Right ventricle myocardium inferior (tissue), 1 donor: ENCODE results near the gene SCP2. TPM values are rescaled to one million over a fixed set of nuclear protein-coding genes. Genes with fewer than 3 reads are reported as not detected.
A peak's percentile ranks its signal among the peaks of the same experiment; 100 is the strongest.

Experiments used
- ATAC-seq: fragments of 200-7000 bp; cut with Tn5 transposase; one replicate; pipeline ENCODE4 v1.9.1; 2020; ENCODE audit warnings: mild to moderate bottlenecking, moderate library complexity
- DNase-seq: peaks from one replicate; pipeline ENCODE4 v3.0.0; 2021; ENCODE audit errors: missing footprints
- intact Hi-C: fragments of 100-400 bp; cut with DNase I; formaldehyde crosslinking; loops from one replicate; pipeline ENCODE4 v1.11.0; 2022
- total RNA-seq: library from RNA; stranded (reverse); fragmentation: NEBNext Ultra II Directional; extraction: Animal tissue kit (Norgen Biotek cat#: 25700); gene quantifications from one replicate; pipeline ENCODE4 v1.2.1, GENCODE V29; 2021
- donor health status: DM: no; HTN: yes; CAD: no; lungs with severe emphysema.

Gene SCP2
- total RNA-seq, 1 donor from 2014 or later, result 132 TPM

GRCh38 chr1:52915211-52915854 lies 11.7 kb upstream of the SCP2 start:
- intact Hi-C loops, result no loop called here
- ATAC-seq, result peak; percentile 26
- no peak for DNase-seq

GRCh38 chr1:52915855-52916220 lies 11.2 kb upstream of the SCP2 start:
- ATAC-seq, result no peak
- DNase-seq, result no peak
- intact Hi-C loops, result no loop called here

GRCh38 chr1:52916241-52916975 lies 10.7 kb upstream of the SCP2 start:
- peak; percentile 69 for ATAC-seq
- no peak for DNase-seq

GRCh38 chr1:52917156-52917555 lies 9.9 kb upstream of the SCP2 start:
- intact Hi-C loops, result no loop called here
- DNase-seq (no peak), ATAC-seq (peak; percentile 28)

More at GRCh38 chr1:52916241-52916975, 10.7 kb upstream of the SCP2 start:
- intact Hi-C loops, result no loop called here

- DNase-seq (no peak), ATAC-seq (no peak)
- intact Hi-C loops, result no loop called here
These were observed 9.5 kb upstream of the SCP2 start for GRCh38 chr1:52917581-52917980.

GRCh38 chr1:52918201-52918600 lies 8.9 kb upstream of the SCP2 start:
- ATAC-seq (no peak), DNase-seq (no peak)
- intact Hi-C loops, result no loop called here

- DNase-seq (no peak), ATAC-seq (no peak)
- intact Hi-C loops, result no loop called here
These were observed 7.9 kb upstream of the SCP2 start for GRCh38 chr1:52919051-52919722.

- intact Hi-C loops, result no loop called here
- ATAC-seq, result no peak
- no peak for DNase-seq
These were observed 7.2 kb upstream of the SCP2 start for GRCh38 chr1:52919723-52920483.

- peak; percentile 73 for DNase-seq
- intact Hi-C loops, result no loop called here
These were observed 6.2 kb upstream of the SCP2 start for GRCh38 chr1:52920791-52921291.

GRCh38 chr1:52925571-52926005 lies 1.5 kb upstream of the SCP2 start:
- intact Hi-C loops, result loop anchor here (2.0 to 5.0 kb wide), 2 partner anchors 225 to 272 kb away; partner anchors contain the start of gene CPT2
- DNase-seq (no peak), ATAC-seq (peak; percentile 24)

More at GRCh38 chr1:52920791-52921291, 6.2 kb upstream of the SCP2 start:
- ATAC-seq, result peak; percentile 59

GRCh38 chr1:52926864-52927211 lies 238 bp upstream of the SCP2 start:
- intact Hi-C loops, result loop anchor here (2.0 to 5.0 kb wide), 2 partner anchors 226 to 270 kb away; partner anchors contain the start of gene CPT2
- DNase-seq (no peak), ATAC-seq (no peak)

- ATAC-seq (peak; percentile 31), DNase-seq (no peak)
- intact Hi-C loops, result loop anchor here (5.0 kb wide), 1 partner anchor 269 kb away; the partner anchor contains the start of gene CPT2
These were observed 934 bp downstream of the SCP2 start for GRCh38 chr1:52928015-52928404.

- intact Hi-C loops, result loop anchor here (5.0 kb wide), 1 partner anchor 268 kb away; the partner anchor contains the start of gene CPT2
- no peak for ATAC-seq
These were observed 1.9 kb downstream of the SCP2 start for GRCh38 chr1:52929019-52929418.

GRCh38 chr1:52937433-52938182 lies 10.5 kb downstream of the SCP2 start:
- ATAC-seq (no peak), DNase-seq (no peak)
- intact Hi-C loops, result no loop called here

More at GRCh38 chr1:52929019-52929418, 1.9 kb downstream of the SCP2 start:
- no peak for DNase-seq

- DNase-seq, result no peak
- ATAC-seq, result no peak
- intact Hi-C loops, result no loop called here
These were observed 11.0 kb downstream of the SCP2 start for GRCh38 chr1:52938183-52938451.

GRCh38 chr1:52943876-52944416 lies 16.9 kb downstream of the SCP2 start:
- intact Hi-C loops, result no loop called here
- ATAC-seq, result no peak
- DNase-seq, result no peak

GRCh38 chr1:52944566-52944965 lies 17.5 kb downstream of the SCP2 start:
- DNase-seq, result no peak
- intact Hi-C loops, result no loop called here

GRCh38 chr1:52947490-52947889 lies 20.4 kb downstream of the SCP2 start:
- intact Hi-C loops, result no loop called here
- no peak for DNase-seq
- no peak for ATAC-seq

More at GRCh38 chr1:52944566-52944965, 17.5 kb downstream of the SCP2 start:
- ATAC-seq, result no peak
